ENCODE data around the gene ZBTB7B. TPM values are rescaled to one million over a fixed set of nuclear protein-coding genes. Genes with fewer than 3 reads are reported as not detected.

The ZBTB7B gene
- total and polyA plus RNA-seq, 9 of the 15 experiments (the other 6 are each of a cell fraction or from before 2014, with no cell fraction given) = 0.04 to 46.5 (median 15.2) TPM

- TF ChIP-seq ZBTB5 (IDR thresholded peaks at IDR 0.05) = no peak
- no peak for TF ChIP-seq SPI1 (IDR thresholded peaks at IDR 0.05; ENCODE audit: borderline replicate concordance, low read depth, low read length)
- no peak for TF ChIP-seq POLR2AphosphoS2 (IDR thresholded peaks at IDR 0.05; ENCODE audit: low read length)
- TF ChIP-seq FOXJ3 (CRISPR knock-in tag; IDR thresholded peaks at IDR 0.05) = no peak
- 0 out of 4 replicates have a peak, but pooled peaks of 1 of the 2 experiments have one; percentile 42 for TF ChIP-seq ARNT (IDR thresholded peaks at IDR 0.05)
- TF ChIP-seq CEBPB (tag; IDR thresholded peaks at IDR 0.05) = no peak
- TF ChIP-seq MECOM (CRISPR knock-in tag; IDR thresholded peaks at IDR 0.05) = no peak
- TF ChIP-seq SOX6 (IDR thresholded peaks at IDR 0.05) = peak; percentile 33
- no peak for TF ChIP-seq HOXB6 (CRISPR knock-in tag; IDR thresholded peaks at IDR 0.05; ENCODE audit: borderline replicate concordance)
- TF ChIP-seq TSHZ1 (CRISPR knock-in tag; IDR thresholded peaks at IDR 0.05) = no peak
- TF ChIP-seq AFF4 (CRISPR knock-in tag; IDR thresholded peaks at IDR 0.05) = no peak
- no peak for TF ChIP-seq MTF1 (CRISPR knock-in tag; IDR thresholded peaks at IDR 0.05; ENCODE audit: borderline replicate concordance)
- no peak for TF ChIP-seq ZBTB33 (CRISPR knock-in tag; IDR thresholded peaks at IDR 0.05)
Measured at GRCh38 chr1:154998818-154999570, 3.6 kb upstream of the ZBTB7B start (continued).

Measured in K562 (cell line).